ENCODE data around the gene SMAD1.
"Not testable (repeated sequence)": the region's sequence is repeated elsewhere in the genome, so short reads cannot be mapped to it uniquely, and the experiment has no call there.

Gene SMAD1

GRCh38 chr4:145566086-145566708 is 84.5 kb downstream of the SMAD1 start:
- DNase-seq = no peak

- no peak for DNase-seq
These were observed 85.1 kb downstream of the SMAD1 start for GRCh38 chr4:145566768-145567167.

- no peak for DNase-seq
These were observed 85.9 kb downstream of the SMAD1 start for GRCh38 chr4:145567516-145567915.

GRCh38 chr4:145574546-145574945 is 92.9 kb downstream of the SMAD1 start:
- not testable (repeated sequence) for DNase-seq

- no peak for DNase-seq
These were observed 99.3 kb downstream of the SMAD1 start for GRCh38 chr4:145580906-145581305.

GRCh38 chr4:145583191-145584055 is 101.8 kb downstream of the SMAD1 start:
- no peak for DNase-seq

- no peak for DNase-seq
These were observed 105.6 kb downstream of the SMAD1 start for GRCh38 chr4:145587088-145587754.

GRCh38 chr4:145589381-145589780 is 107.7 kb downstream of the SMAD1 start:
- not testable (repeated sequence) for DNase-seq

- DNase-seq = no peak
These were observed 108.5 kb downstream of the SMAD1 start for GRCh38 chr4:145589916-145590702.

- DNase-seq = no peak
These were observed 120.6 kb downstream of the SMAD1 start for GRCh38 chr4:145602129-145602760.

GRCh38 chr4:145605941-145606340 is 124.3 kb downstream of the SMAD1 start:
- no peak for DNase-seq
